GM21515 (cell line): Measurements from ENCODE around the gene CDK5R1.
"Not testable (repeated sequence)": the region's sequence is repeated elsewhere in the genome, so short reads cannot be mapped to it uniquely, and the experiment has no call there.

Experiments
- ATAC-seq: cut with Tn5 transposase; IDR thresholded peaks from one replicate; pipeline ENCODE4 v1.9.1; 2021; ENCODE audit not compliant: unreplicated experiment

The CDK5R1 gene

DNA sequence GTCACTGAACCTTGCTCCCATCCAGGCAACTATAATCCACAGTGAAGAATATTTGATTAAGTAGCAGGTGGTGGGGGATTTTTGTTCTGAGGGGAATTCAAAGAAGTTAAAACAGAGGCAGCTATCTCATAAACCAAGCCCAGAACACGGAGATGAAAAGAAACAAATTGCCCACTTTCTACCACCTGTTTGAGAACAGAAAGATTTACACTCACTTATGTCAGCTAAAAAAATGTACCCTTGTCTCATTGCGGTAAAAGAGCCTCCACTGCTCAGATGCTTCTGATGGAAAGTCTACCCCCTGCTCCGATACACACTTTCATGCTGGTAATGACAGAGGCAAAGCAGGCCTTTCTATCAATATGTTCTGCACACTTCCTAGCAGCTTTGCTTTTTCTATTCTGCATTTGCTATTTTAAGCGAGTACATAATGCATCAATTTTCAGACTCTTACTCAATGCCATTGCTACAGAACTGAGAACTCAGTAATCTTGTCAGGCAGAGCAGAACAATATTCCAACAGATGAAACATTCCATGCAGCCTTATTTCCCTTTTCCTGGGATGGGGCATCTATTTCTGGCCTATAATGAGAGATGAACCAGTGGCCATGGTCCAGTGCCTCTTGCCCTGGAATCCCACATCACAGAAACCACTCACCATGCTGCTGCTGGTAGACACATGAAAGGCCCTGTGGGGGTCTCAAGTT, 29.0 kb downstream of the CDK5R1 start:
- no peak for ATAC-seq

DNA sequence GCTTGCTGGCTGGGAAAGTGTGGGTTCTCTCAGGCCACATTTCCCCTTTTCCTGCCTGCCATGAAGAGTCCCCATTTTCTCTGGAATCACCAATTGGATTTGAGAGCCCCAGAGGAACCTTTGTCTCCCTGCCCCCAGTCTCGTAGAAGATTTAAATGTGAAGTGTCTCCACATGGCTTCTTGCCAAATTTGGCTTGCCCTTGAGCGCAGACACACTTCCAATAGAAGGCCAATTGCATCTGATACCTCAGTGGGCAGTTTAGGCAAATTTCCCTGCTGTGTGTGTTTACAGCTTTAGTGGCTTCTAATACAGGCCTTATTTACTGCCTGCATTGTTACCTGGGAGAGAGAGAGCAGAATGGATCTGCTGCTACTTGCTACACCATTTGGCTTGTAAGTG, 29.7 kb downstream of the CDK5R1 start:
- no peak for ATAC-seq

DNA sequence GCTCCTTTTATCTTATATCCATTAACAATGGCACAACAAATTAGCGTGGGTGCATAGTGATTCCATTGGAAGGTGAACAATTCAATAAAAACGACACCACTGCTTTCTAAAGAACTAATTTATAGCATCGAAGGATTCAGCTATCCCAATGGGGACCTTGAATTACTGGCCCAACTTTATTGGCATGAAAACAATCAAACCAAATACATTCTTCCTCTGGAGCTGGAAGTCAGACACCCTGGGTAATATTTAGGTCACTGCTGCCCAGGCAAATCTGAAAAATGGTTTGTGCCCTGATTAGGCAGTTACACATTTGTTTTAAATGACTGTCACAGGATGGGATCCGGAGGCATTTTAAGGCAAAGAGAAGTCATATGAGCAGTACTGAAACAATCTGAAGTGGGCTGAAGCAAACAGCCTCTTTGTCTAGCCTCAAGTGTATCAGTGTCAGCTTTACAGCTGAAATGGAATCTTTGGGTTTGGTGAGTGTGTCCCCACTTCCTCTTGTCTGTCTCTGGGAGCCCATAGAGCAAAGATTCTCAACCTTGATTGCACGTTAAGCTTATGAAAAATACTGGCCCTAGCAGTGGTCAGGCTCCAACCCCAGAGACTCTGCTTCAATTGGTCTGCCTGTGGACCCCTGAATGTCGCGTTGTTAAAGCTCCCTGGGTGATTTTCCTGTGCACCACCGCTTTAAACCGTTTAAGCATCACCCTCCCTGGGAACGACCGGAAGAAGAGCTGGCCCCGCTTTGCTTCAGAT, 30.3 kb downstream of the CDK5R1 start:
- no peak for ATAC-seq

GRCh38 chr17:32517982-32518381, 31.2 kb downstream of the CDK5R1 start:
- no peak for ATAC-seq

GRCh38 chr17:32518646-32519227, 31.9 kb downstream of the CDK5R1 start:
- no peak for ATAC-seq

GRCh38 chr17:32519228-32520103, 32.7 kb downstream of the CDK5R1 start:
- no peak for ATAC-seq

- no peak for ATAC-seq
Observed at GRCh38 chr17:32520104-32520701, 33.4 kb downstream of the CDK5R1 start.

DNA sequence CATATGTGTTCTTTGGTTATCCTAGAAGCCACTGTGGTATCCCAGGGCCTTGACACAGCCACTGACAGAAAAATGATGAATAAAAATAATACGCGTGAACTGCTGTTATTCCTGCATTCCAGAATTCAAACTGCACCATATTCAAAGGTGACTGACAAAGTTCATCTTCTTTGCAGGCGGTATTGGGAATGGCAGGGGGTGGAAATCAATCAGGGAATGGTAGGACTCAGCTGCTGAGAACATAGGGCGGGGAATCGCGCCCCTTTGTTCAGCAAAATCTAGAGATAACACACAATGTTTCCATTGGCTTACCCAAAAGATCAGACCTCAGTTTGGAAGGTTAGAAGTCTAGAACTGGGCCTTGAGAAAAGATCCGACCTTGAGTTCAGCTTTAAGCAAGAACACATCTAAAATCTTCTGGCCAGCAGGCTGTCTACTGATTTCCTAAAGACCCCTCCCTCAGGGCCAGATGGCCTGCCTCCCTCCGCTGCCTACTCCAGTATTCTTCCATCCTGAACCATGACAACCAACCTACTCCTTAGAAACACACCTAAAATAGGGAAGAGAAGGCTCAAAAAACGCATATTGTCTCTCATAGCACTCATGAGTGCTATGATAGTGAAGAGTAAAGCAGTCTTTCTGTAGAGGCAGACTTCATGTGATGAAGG, 34.1 kb downstream of the CDK5R1 start:
- no peak for ATAC-seq

- peak; percentile 47 for ATAC-seq
Observed at GRCh38 chr17:32523017-32523680, 36.4 kb downstream of the CDK5R1 start.

DNA sequence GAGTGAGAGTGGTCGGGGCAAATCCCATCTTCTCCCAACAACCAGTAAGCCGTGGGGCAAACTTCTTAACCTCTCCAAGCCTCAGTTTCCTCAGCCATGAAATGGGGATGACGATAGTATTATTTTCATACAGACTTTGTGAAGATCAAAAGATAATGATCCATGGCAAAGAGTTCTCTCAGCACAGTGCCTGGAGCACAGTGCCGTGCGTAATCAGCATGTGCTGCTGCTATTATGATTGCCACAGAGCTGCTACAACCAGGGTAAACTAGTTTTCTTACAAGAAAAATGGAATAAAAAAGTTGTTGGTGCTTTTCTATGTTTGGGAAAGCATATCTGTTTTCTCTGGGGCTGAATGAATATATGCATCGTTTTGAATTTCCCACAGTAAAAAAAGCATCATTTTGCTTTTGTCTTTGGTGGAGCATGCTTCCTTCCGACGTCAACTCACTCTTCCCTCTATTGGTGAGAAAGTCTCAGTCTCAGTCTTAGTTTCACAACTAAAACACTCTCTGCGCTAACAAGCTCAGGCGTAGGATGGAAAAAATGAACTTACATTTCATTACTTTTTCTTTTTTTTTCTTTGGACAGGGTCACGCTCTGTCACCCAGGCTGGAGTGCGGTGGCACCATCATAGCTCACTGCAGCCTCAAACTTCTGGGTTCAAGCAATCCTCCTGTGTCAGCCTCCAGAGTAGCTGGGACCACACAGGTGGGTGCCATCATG, 37.2 kb downstream of the CDK5R1 start:
- no peak for ATAC-seq

GRCh38 chr17:32524553-32524880, 37.7 kb downstream of the CDK5R1 start:
- not testable (repeated sequence) for ATAC-seq

DNA sequence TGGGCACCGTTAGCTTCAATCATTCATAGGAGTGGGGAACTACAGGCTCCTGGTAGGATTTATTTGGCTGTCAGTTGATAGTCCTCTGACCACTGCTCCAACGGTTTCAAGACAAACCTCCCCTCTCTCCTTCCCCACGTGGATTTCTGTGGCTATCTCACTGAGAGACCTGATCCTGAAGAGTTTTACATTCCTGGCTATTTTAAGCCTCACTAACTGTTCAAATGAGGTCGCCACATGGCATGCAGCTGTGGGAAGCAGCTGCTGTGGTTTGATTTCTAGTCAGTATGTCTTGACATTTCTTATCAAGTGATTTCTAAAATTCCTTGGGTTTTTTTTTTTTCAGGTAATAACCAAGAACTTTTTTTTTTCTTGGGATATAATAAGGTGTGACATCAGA, 38.3 kb downstream of the CDK5R1 start:
- no peak for ATAC-seq

GRCh38 chr17:32527146-32527545, 40.4 kb downstream of the CDK5R1 start:
- ATAC-seq: no peak

- ATAC-seq: no peak
Observed at GRCh38 chr17:32528825-32529224, 42.0 kb downstream of the CDK5R1 start.

DNA sequence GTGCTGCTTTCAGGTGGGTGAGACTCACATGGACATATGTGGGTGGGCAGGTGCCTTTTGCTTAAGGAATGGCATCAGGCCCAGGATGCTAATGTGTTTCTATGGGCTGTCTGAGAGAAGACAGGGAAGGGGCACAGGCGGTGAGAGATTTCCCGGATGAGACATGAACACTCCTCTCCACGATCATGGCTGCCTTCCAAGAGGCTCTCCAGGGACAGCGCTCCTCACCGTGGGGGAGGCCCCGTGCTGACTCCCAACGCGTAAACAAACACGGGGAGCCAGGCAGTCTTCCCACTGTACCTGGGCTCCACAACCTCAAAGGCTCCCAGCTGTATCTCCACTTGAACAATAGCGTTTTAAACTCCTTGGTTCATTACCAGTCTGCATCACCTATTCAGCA, 42.8 kb downstream of the CDK5R1 start:
- no peak for ATAC-seq

- no peak for ATAC-seq
Observed at GRCh38 chr17:32533296-32533695, 46.5 kb downstream of the CDK5R1 start.

- no peak for ATAC-seq
Observed at GRCh38 chr17:32536736-32537643, 50.2 kb downstream of the CDK5R1 start.
